ENCODE measurements around the gene SRSF1. TPM values are rescaled to one million over a fixed set of nuclear protein-coding genes. Genes with fewer than 3 reads are reported as not detected.

Gene SRSF1
- polyA plus RNA-seq, 2 of the 4 experiments (the other 2 are of a cell fraction) = 364 to 490 TPM

- 93% methylated on average over 26 of the region's 26 CpGs for WGBS (ENCODE audit: missing lambda C conversion rate)
- Histone ChIP-seq H3K4me1 (peaks cover 16% of the 10 kb centered on the region), H3K9me3 (no peaks in the 10 kb centered on the region), H3K27ac (no peak overlapping the region), H3K4me2 (no peak overlapping the region), H3K4me3 (no peak overlapping the region)
- POLR2A ChIA-PET = interaction anchor here (1.3 to 1.4 kb wide), 2 partner anchors 17 kb away, joined by 3 to 4 read pairs; no protein-coding TSS in a partner anchor
- ATAC-seq (no peak), DNase-seq (ENCODE audit: low read depth in 1 of 2, low spot score in 1 of 2) (no peak), FAIRE-seq (no peak)
- TF ChIP-seq BCL3 (IDR thresholded peaks at IDR 0.05) (no peak), KDM1A (IDR thresholded peaks at IDR 0.05; ENCODE audit: low read depth) (no peak), ATOH8 (CRISPR knock-in tag; IDR thresholded peaks at IDR 0.05; ENCODE audit: low read depth) (no peak), USF2 (IDR thresholded peaks at IDR 0.05) (no peak), RCOR1 (IDR thresholded peaks at IDR 0.05; ENCODE audit: low read depth, low read length) (no peak)
- CTCF ChIA-PET = interaction anchor here (1.4 to 26.8 kb wide), 8 partner anchors 7 to 115 kb away, joined by 3 to 386 read pairs (median 12); partner anchors contain the start of gene CUEDC1
Observed at GRCh38 chr17:57965521-57966160, 41.4 kb downstream of the SRSF1 start.

GRCh38 chr17:57963149-57963511 is 43.9 kb downstream of the SRSF1 start:
- ATAC-seq = no peak
- H3K4me3 ChIP-seq = no peak overlapping the region
- POLR2A ChIA-PET = no interaction called here
- no peak overlapping the region for H3K27ac ChIP-seq
- DNase-seq (ENCODE audit: low read depth in 1 of 2, low spot score in 1 of 2) = no peak
- no peak overlapping the region for H3K4me2 ChIP-seq
- H3K9me3 ChIP-seq = no peaks in the 10 kb centered on the region
- TF ChIP-seq MAFK (IDR thresholded peaks at IDR 0.05; ENCODE audit: partially characterized antibody) (no peak), HOXB13 (CRISPR knock-in tag; IDR thresholded peaks at IDR 0.05; ENCODE audit: low read depth) (no peak), ZNF302 (CRISPR knock-in tag; IDR thresholded peaks at IDR 0.05) (no peak), EHF (CRISPR knock-in tag; IDR thresholded peaks at IDR 0.05) (no peak), CHD4 (IDR thresholded peaks at IDR 0.05; ENCODE audit: borderline replicate concordance) (no peak), NPAS2 (CRISPR knock-in tag; IDR thresholded peaks at IDR 0.05; ENCODE audit: borderline replicate concordance) (no peak), HDAC2 (IDR thresholded peaks at IDR 0.05) (no peak)
- TF ChIP-seq, protein P1, sequence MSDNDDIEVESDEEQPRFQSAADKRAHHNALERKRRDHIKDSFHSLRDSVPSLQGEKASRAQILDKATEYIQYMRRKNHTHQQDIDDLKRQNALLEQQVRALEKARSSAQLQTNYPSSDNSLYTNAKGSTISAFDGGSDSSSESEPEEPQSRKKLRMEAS (IDR thresholded peaks at IDR 0.05) = no peak
- no peak for FAIRE-seq
- H3K4me1 ChIP-seq = peaks cover 23% of the 10 kb centered on the region
- WGBS (ENCODE audit: missing lambda C conversion rate) = 92% methylated on average over 6 of the region's 6 CpGs
- CTCF ChIA-PET = interaction anchor here (5.8 to 26.8 kb wide), 3 partner anchors 8 to 104 kb away, joined by 23 to 386 read pairs (median 386); partner anchors contain the start of gene CUEDC1

DNA sequence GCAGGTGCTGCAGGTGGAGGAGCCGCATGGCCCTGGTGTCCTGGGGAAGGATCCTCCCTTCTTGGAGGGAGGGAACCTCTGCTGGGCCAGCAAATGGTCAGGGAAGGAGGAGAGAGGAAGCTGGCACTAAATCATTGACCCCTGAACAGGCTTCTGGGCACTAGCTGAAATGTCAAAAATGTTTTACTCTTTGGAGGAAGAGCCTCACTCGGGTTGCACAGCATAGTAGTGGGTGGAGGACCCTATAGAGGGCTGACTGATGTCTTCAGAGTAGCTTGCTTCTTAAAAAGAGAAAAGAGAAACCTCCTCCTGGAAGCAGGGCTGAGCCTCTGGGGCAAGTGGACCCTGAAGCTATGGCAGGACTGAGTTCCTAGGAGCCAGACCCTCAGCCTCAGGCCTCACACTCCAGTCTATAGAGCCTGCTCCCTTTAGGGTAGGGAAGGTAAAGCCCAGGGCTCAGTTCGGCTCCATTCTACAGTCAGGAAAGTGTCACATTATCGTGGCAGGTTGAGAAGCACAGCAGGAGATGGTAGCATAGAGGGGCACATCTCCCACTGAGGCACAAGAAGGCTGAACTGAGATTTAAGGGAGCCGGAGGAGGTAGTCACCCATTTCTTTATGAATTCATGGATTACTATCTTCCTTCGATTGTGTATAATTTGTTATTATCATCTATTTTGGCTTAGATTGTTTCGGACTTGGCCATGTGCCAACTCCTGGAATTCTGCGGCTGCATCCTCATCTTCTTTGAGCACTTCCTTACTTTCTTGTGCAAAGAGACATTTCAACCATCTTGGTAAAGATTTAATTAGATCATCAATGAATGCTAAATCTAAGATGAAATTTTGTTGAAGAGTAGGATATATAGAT is 44.5 kb downstream of the SRSF1 start:
- ChIA-PET CTCF (interaction anchor here (1.0 to 26.8 kb wide), 8 partner anchors 7 to 105 kb away, joined by 3 to 386 read pairs (median 4); partner anchors contain the start of genes CUEDC1 and VEZF1), POLR2A (no interaction called here)
- Histone ChIP-seq H3K9me3 (no peaks in the 10 kb centered on the region), H3K4me1 (peaks cover 26% of the 10 kb centered on the region), H3K4me3 (no peak overlapping the region), H3K4me2 (no peak overlapping the region), H3K27ac (peak overlapping the region; percentile 4 to 45; a peak in 3 of 6 replicates)
- 81% methylated on average over 8 of the region's 8 CpGs for WGBS (ENCODE audit: missing lambda C conversion rate)
- TF ChIP-seq MYC (IDR thresholded peaks at IDR 0.05; ENCODE audit: borderline replicate concordance, low read length) (no peak), NFE2L2 (conservative IDR thresholded peaks at IDR 0.05; ENCODE audit: low read length) (no peak), ZSCAN20 (CRISPR knock-in tag; IDR thresholded peaks at IDR 0.05) (no peak), RARB (CRISPR knock-in tag; IDR thresholded peaks at IDR 0.05) (no peak), EP300 (IDR thresholded peaks at IDR 0.05) (no peak), RAD21 (conservative IDR thresholded peaks at IDR 0.05 in 1 of 2, IDR thresholded peaks at IDR 0.05 in 1 of 2) (no peak), CBX8 (IDR thresholded peaks at IDR 0.05) (no peak), FOSL2 (IDR thresholded peaks at IDR 0.05) (no peak), FOSL2 (CRISPR knock-in tag; IDR thresholded peaks at IDR 0.05) (no peak)
- FAIRE-seq (no peak), ATAC-seq (no peak), DNase-seq (ENCODE audit: low read depth in 1 of 2, low spot score in 1 of 2) (no peak)
